Stimulated activated CD8-positive, alpha-beta memory T cell treated with anti-CD3 and anti-CD28 coated beads, Interleukin-7, amount 100 ng/mL, for 48 hours (primary cell): ENCODE results near the gene AUH.

Experiments
- DNase-seq, 2 donors: peaks; one replicate each; pipeline ENCODE4 v3.0.0-alpha.2; 2020; ENCODE audit warnings: low read depth in 1 of 2; ENCODE audit errors: extremely low read depth in 1 of 2

AUH gene

DNA sequence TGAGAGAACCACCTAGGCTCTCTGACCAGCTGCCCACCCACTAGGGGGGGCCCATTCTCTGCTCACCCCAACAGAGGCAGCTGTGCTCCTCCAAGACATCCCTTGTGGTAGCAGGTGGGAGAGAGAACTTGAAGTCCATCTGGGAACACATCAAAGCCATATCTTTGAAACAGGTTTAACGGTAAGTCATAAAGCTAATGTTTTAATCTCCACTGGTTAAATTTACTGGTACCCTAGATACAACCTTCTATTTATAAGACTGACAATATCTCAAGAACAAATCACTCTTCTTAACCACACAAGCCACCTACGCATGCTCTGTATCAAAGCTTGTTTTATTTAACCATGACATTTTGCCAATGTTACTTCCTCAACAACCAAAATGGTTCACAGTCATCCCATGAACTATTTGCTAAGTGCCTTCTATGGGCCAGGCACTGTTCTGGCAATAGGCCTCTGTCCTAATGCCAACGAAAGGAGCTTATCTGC lies 20.4 kb downstream of the AUH start:
- no peak for DNase-seq

DNA sequence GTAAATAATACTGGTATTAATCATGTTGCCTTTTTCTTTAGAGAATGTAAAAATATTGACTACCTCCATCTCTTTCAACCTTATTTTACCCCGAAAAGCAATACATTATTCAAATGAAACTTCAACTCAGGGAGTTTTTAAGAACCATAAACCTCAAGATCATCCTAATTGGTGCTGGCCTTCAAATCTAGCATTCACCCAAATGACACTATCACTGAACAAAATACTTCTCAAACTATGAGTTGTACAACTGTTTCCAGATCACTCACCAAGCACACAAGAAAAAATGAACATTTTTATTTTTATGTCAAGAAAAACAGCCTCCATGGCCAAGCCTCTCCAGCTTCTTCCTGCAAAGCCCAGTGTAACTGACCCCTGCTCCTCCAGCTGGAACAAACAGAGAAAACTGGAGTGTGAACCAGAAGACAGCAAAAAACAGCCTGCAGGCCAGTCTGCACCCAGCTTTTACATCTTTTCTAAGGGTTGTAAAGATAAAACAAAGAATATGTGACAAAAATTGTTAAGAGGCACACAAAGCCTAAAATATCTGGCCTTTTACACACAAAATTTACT lies 21.2 kb downstream of the AUH start:
- no peak for DNase-seq

DNA sequence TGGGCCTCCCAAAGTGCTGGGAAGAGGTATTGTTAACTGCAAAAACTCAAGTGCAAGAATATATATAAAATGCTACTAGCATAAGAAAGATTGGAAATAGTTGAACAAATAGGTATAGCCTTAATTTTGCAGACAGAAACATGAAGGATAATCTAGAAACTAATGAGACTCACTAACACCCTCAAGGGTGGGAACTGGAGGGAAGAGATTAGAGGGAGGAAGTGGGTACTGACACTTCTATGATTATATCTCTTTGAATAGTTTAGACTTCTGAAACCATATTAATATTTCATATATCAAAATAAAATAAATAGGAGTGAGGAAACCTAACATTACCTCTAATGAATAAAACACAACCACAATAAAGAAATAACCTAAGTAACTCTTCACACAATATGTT lies 23.0 kb downstream of the AUH start:
- no peak for DNase-seq

DNA sequence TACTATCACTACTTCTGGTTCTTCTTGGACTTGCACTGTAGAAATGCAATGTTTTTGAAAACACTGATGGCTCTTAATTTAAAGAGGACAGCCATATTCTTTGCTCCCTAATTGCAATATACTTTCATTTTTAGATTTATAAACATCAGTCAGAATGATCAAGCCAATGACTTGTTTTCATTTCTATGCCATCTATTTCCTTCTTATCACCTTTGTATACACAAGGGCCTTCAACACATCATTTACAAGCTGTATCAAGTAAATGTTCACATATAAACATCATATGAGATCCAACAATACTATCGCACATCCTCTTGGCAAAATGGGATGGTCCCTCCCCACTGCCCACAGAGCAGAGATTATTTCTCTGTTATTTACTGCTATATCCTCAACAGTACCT lies 24.9 kb downstream of the AUH start:
- DNase-seq, result no peak

DNA sequence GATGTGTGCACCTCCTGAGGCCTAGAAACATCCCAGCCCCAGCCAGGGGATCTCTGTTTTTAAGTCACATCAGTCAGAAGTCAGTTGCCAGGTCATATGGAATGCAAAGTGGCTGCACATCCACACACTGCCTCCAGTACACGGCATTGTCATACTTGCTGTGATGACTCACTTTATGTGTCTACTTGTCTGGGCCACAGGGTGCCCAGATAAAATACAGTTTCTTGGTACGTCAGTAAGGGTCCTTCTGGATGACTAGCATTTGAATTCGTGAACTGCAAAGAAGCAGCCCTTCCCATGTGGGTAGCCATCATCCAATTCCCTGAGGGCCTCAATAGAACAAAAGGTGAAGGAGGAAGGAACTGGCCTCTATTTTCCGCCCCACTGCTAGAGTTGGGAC lies 27.7 kb downstream of the AUH start:
- DNase-seq, result peak in 1 of 2 donors; percentile 12

DNA sequence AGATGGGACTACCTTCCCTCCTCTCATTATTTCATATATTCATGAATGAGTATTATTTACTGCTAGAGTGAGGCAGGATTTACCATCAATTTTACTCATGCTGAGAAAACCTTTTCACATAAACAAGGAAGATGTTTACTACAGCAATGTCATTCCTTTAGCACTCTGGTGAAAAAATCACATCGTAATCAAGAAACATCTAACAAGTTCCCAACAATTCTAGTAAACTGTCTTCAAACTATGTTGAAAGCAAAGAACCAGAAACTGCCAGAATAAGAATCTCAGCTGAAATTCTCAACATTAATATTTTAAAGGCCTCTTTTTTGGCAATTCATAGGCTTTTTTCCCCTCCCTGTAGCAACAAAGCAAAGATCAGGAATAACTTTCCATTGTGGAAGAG lies 28.2 kb downstream of the AUH start:
- DNase-seq, result no peak

DNA sequence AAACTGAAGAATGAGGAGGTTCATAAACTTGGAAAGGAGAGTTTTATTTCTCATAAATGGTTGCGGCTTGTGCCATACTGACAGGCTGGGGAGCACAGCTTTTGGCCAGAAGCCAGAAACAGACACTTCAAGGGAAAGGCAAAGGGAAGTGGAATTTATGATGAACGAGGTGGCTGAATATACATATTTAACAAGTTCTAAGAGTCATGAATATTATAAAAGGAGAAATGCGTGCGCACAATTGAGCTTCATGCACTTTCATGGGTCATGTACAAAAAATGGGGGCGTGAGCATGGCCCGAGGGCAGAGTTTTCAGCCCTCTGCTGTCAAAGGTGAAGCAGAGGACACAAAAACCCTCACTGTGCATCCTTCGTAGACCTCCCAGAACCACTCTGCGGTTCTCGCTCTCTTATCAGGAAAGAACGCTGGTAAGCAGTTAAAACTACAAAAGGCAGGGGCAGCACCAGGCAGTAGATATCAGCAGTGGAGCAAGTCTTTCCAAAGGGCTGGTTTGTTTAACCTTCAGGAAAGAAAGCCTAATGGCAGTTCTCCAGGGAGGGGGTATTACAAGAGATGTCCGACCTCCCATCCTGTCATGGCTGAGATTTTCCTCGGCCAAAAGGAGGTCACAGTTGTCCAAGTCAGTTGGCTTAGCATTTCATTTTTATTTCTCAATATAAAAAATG lies 29.0 kb downstream of the AUH start:
- no peak for DNase-seq

DNA sequence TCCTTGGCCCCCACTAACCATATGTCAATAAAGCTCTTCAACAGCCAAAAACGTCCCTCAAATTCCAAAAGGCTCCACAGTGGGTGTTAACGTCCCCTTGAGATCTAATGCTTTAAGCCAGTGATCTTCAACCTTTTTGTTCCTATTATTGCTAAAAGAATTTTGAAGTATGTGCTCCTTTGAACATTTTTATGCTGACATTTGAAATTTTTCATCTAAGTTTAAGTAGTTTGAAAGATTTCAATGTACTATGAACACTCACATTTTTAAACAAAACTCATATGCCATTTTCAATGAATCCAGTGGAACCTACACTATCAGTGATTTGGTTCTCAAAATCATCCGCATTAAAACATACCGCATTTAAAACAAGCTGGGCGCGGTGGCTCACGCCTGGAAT lies 29.9 kb downstream of the AUH start:
- no peak for DNase-seq

DNA sequence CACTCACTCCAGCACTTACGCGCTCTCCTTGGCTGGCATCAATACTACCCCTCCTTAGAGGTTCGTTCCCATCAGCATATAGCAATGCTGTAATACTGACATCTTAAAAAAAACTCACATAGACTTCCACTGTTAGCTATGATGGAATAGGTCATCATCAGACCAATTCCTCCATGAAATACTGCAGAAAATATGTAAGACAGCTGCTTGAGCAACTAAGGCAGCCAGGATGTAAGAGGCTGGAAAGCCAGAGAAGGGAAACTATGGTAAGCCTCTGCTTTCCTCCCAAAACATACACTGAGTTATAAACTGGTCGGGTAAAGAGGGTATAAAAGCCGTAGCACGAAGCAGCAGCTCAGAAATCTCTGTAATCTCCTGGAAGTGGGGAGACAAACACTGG lies 33.5 kb downstream of the AUH start:
- DNase-seq, result no peak

DNA sequence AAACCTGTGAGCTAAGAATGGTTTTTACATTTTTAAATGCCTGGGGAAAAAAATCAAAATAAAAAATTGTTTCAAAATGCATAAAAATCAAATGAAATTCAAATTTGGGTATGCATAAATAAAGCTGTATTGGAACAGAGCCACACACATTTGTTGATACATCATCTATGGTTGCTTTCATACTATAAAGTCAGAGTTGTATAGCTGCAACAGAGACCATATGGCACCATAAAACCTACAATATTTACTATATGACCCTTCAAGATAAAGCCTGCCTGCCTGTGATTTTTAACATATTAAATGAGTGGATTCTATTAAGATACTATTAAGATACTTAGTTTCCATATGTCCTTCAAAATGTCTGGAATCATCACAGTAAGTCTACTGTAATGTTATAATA lies 40.0 kb downstream of the AUH start:
- DNase-seq, result no peak

DNA sequence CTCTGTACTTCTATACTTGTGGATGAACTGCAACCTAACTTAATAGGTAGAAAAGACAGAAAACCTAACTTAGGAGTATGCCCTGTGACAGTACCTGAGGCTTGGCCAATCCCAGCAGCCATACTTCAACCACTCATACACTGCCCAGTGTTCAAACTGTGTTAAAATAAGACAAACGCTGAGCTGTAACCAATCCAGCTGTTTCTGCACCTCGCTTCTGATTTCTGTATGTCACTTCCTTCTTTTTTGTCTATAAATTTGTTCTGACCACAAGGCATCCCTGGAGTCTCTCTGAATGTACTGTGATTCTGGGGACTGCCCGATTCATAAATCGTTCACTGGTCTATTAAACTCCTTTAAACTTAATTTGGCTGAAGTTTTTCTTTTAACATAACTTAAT lies 41.4 kb downstream of the AUH start:
- DNase-seq, result no peak

DNA sequence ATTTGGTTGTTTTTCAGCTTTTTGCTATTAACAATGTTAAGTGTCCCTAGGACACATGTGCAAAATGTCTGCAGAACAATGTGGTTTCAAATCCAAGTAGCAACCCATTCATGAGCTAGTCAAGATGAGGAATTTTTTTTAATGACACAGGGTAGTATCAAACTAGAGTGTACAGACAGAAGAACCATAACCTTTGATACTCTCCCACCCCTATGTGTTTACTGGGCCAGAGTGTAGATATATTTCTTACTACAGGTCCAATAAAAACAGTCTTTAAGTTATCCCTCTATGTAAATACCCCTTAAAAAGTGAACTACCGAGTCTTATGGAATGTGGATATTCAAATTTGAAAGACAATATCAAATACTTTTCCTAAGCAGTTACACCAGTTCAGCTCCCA lies 45.6 kb downstream of the AUH start:
- no peak for DNase-seq

DNA sequence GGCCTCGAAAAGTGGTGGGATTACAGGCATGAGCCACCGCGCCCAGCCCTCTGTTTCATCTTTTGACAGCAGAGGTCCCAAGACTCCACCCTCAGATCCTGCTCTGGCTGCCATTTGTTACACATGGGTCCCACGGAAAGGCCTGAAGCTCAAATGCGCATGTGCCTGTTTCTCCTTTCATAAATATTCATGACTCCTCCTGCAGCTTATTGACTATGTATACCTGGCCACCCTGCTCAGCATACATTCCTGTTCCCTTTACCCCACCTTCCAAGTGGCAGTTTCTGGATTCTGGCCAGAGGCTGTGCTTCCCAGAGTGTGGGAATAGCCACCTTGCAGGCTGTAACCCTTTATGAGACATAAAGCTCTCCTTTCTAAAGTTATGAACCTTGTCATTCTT lies 46.5 kb downstream of the AUH start:
- no peak for DNase-seq

DNA sequence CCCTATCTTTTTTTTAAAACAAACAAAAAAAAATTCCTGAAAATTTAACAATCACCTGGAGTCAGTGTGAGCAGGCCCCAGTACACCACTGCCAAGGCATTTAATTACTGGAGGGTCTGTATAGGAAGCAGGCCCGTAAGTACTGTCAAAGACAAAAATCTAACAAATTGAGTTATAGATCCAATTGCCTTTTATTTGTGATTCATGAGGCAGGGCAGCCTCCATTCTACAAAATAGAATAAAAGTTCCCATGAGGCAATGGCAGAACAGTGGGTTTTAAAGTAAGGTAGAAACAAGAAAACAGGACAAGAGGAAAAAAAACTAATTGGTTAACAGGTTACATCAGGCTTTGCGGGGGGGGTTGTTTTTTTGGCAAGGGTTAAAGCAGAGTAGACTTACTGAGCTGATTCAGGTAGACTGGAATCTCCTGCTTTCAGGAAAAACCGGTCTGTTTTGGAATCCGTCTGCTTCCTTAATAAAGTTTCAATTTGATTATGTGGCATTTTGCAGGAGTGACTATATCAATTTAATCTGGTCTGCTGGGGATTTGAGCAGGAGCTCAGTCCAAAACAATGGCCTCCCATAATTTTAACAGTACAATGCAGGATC lies 48.9 kb downstream of the AUH start:
- DNase-seq, result no peak

DNA sequence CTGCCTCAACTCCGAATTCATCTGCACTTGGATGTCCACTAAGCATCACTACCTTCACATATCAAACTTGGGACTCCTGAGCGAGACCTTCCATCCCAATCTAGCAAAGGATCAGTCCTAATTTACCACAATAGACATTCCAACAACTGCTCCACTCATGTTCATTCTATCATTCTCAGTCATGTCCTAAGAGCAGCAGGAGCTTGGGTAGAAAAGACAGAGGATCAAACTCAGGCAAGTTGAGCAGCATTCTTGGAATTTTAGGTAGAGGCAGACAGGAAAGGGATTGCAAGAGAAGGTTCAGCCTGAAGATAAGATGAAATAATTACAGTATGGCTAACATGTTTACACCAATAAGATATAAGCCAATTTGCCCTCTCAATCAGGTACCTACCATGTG lies 51.7 kb downstream of the AUH start:
- no peak for DNase-seq

DNA sequence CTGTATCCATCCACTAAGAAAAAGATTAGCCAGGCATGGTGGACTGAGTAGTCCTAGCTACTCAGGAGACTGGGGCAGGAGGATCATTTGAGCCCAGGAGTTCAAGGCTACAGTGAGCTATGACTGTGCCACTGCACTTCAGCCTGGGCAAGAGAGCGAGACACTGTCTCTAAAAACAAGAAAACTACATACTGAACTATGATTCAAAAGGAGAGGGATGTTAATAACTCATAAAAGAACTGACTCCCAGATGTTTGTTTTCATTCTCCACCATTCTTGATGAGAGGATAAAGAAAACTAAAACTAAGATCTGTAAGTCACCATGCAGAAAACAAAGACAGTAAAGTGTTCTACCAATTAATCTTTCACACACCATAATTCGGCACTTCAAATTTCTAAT lies 53.5 kb downstream of the AUH start:
- DNase-seq, result peak in 1 of 2 donors; percentile 2

DNA sequence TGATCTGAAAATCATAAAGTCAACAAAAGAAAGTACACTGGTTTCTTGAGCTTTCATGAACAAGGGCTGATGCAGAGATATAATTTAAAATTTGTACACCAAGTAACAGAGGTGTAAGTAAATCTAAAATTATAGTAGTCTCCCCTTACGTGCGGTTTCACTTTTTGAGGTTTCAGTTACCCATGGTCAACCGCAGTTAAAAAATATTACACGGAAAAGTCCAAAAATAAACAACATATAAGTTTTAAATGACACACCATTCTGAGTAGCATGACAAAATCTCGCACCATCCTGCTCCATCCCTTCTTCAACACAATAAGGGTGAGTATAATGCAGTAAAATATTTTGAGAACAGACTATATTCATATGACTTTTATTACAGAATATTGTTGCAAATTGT lies 54.4 kb downstream of the AUH start:
- no peak for DNase-seq

DNA sequence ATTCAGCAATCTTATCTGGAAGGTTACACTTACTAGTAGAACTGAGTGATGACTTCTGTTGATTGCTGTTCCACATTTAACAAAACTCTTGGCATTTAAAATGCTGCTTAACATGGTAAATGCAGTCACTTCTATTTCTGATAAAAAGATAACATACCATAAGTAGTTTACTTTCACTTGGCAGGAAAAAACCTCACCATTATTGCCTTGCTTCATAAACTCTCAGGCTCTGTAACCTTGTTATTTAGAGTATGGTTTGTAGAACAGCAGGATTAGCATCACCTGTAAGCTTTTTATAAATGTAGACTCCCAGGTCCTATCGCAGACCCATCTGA lies 55.5 kb downstream of the AUH start:
- no peak for DNase-seq

DNA sequence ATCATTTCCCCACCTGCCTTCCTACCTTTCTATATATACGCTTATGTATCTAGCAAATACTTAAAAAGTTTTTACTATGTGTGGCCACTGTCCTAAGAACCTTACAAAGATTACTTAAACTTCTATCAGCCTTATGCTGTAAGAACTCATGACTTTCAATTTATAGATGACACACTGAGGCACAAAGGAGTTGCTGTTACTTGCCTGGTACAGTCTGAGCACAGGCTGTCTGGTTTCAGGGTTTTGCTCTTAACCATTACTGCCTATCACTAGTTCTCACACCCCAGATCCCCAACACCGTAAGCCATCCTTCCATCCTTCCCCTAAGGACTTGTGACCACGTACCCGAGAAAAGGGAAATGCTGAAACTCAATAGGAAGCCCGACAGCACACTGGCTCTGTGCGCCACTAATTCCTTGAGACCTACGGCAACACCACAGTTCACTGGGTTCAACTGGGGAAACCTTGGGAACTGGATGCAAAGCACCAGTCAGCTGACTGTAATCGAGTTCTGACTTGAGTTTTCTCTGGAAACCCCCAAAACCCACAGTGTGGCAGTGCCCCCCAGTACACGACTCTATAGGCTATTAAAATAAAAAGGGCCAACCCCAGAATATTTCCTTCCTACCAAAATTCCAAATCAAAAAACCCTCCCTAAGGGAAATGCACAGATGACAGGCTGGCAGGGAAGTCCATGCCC lies 56.0 kb downstream of the AUH start:
- no peak for DNase-seq

DNA sequence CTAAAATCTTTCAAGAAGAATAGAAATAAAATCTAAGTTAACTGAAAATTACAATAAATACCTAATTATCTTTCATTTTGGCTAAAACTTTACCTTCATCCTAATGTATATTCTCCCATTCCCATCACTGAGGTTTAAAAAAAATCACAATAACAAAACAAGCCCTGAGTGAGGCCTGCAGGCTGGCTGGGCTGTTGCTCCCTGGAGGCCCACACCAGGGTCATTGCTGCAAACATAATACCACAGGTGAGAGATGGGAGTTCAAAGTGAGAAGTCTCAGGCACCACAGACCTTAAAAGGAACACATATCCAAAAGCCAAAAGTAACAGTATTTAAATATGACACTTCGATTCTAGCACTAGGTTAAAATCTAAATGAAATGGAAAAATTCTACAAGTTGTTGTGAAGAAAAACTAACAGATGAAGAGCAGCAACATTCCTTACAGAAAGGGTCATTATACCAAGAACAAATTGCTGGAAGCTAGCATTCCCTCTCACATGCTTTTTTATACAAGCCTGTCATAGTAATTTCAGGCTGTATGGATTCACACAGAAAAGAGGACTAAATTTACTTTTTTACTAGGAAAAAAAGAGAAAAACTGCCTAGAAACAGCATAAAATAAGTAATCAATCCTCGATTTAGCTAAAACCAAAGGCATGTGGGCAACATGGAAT lies 57.8 kb downstream of the AUH start:
- no peak for DNase-seq

DNA sequence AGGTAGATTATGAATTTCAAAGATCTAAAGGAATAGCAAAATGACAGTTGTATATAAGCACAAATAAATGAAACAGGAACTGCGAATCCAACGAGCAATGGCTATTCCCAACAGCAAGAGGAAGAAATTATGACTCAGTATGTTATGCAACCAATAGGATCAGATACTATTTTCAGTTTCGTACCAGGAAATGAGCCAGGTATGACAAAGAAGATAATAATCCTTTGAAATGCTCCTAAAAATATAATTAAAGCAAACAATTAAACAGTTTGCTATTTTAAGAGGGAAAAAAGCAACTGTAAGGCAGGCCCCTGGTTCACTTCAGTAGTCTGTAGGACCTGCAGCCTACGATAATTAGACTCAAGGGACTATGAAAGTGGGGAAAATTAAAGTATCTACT lies 58.9 kb downstream of the AUH start:
- no peak for DNase-seq

DNA sequence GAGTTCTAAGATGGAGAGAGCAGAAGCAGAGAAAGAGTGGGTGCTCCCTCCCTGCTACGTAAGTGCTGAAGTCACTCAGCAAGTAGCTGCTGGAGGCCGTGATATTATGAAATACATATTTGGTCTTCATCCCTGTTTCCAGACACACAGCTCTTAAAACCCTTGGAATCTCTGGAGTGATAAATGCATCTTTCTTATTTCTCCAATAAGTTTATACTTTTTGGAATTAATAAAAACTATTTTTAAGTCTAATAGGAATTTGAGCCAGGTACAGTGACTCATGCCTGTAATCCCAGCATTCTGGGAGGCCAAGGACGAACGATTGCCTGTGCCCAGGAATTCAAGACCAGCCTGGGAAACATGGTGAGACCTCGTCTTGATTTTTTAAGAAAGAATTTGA lies 60.6 kb downstream of the AUH start:
- no peak for DNase-seq
